Activated T-cell treated with anti-CD3 and anti-CD28 coated beads for 4 hours (primary cell): ENCODE results near the gene TPSB2.
"Not testable (repeated sequence)": the region's sequence is repeated elsewhere in the genome, so short reads cannot be mapped to it uniquely, and the experiment has no call there.

Source experiments
- DNase-seq: peaks from one replicate; pipeline ENCODE4 v3.0.0-alpha.2; 2020

Gene TPSB2

DNA sequence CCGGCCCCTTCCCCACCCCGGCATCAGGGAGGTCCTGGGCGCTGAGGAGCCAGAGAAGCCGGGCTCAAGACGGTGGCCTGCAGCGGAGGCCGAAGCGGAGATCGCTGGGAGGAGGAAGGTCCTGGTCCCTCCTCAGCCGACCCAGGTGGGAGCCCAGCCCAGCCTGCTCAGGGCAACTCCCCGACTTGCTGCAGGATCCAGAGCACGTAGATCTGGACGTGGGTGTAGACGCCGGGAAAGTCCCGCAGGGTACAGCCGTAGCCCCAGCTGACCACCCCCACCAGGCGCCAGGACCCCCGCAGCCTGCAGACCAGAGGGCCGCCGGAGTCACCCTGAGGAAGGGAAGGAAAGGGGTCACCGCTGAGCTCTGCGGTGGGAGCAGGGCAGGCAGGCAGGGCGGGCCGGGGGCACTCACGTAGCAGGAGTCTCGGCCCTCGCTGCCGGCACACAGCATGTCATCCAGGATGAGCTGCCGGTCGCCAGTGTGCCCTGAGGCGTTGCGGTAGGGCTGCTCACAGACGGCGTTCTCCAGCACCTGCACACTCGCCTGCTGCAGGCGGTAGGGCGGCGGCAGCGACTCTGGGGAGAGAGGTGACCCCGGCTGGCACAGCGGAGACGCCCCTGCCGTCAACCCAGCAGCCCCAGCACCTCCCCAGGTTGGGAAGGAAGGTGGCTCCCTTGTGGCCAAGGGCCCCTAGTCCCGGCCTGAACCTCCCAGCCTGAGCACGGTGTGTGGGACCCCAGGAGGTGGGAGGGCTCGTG is 31.3 kb upstream of the TPSB2 start:
- DNase-seq, result no peak

DNA sequence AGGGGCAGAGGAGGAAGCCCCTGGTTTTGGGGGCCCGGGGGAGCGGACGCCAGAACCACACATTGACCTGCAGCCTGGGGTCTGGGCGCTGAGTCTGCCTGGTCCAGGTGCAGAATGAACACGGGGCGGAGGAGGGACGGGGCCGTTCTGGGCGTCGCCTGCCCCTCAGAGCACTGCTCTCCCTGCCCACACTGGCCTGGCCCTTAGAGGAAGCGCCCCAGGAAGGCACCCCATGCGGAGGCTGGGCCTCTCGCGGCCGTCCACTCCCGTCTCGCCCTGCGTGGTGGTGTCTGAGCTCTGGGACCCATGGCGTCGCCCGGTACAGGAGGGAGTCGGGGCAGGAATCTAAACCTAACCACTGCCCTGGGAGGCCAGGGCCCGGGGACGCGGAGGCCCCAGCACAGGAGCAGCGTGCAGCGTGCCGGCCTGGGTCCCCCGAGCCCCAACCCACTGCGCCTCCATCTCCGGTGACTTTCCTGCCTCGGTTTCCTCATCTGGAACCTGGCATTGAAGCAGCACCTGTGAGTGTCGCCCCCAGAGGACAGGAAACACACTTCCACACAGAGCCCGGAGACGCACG is 30.2 kb upstream of the TPSB2 start:
- DNase-seq, result no peak

GRCh38 chr16:1259760-1260068 is 29.7 kb upstream of the TPSB2 start:
- no peak for DNase-seq

GRCh38 chr16:1258906-1259759 is 29.1 kb upstream of the TPSB2 start:
- no peak for DNase-seq

DNA sequence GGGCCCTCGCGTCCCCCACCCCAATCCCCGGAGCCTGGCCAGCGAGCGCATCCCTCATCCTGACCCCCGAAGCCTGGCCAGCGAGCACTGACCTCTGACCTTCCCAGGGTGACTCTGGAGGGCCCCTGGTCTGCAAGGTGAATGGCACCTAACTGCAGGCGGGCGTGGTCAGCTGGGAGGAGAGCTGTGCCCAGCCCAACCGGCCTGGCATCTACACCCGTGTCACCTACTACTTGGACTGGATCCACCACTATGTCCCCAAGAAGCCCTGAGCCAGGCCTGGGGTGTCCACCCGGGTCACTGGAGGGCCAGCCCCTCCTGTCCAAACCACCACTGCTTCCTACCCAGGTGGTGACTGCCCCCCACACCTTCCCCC is 28.2 kb upstream of the TPSB2 start:
- DNase-seq, result no peak

GRCh38 chr16:1257561-1258224 is 27.7 kb upstream of the TPSB2 start:
- no peak for DNase-seq

DNA sequence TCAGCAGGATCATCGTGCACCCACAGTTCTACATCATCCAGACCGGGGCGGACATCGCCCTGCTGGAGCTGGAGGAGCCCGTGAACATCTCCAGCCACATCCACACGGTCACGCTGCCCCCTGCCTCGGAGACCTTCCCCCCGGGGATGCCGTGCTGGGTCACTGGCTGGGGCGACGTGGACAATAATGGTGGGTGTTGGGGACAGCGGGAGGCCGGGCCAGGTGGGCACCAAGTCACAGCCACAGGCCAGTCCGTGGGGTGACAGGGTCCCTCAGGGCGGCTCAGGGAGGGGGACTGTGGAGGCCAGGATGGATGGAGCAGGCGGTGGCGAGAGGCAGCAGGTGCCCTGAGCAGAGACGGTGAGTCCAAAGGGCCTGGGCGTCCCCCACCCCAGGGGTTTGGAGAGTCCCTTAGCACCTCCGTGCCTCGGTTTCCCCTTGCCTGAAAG is 26.9 kb upstream of the TPSB2 start:
- no peak for DNase-seq

DNA sequence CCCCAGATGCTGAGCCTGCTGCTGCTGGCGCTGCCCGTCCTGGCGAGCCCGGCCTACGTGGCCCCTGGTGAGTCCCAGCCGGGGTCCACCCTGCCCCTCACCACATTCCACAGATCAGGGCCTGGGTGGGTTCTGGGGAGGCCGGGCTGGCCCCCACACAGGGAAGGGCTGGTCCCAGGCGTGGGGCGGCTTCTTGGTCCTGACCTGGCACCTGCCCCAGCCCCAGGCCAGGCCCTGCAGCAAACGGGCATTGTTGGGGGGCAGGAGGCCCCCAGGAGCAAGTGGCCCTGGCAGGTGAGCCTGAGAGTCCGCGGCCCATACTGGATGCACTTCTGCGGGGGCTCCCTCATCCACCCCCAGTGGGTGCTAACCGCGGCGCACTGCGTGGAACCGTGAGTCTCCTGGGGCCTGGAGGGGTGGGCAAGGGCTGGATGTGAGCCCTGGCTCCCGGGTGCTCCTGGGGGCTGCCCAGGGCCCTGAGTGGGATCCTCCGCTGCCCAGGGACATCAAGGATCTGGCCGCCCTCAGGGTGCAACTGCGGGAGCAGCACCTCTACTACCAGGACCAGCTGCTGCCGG is 26.4 kb upstream of the TPSB2 start:
- not testable (repeated sequence) for DNase-seq

- DNase-seq, result not testable (repeated sequence)
Observed at GRCh38 chr16:1255276-1256122, 25.5 kb upstream of the TPSB2 start, which contains the start of gene TPSD1. TSS of gene TPSD1 (plus strand) at chr16:1256069. CDS start at chr16:1256281, 212 bp downstream.

GRCh38 chr16:1254821-1255220 is 24.8 kb upstream of the TPSB2 start:
- DNase-seq, result not testable (repeated sequence)

- DNase-seq, result not testable (repeated sequence)
Observed at GRCh38 chr16:1253701-1254364, 23.8 kb upstream of the TPSB2 start.

GRCh38 chr16:1249031-1249755 is 19.2 kb upstream of the TPSB2 start:
- not testable (repeated sequence) for DNase-seq

GRCh38 chr16:1247903-1248537 is 18.0 kb upstream of the TPSB2 start:
- DNase-seq, result not testable (repeated sequence)

DNA sequence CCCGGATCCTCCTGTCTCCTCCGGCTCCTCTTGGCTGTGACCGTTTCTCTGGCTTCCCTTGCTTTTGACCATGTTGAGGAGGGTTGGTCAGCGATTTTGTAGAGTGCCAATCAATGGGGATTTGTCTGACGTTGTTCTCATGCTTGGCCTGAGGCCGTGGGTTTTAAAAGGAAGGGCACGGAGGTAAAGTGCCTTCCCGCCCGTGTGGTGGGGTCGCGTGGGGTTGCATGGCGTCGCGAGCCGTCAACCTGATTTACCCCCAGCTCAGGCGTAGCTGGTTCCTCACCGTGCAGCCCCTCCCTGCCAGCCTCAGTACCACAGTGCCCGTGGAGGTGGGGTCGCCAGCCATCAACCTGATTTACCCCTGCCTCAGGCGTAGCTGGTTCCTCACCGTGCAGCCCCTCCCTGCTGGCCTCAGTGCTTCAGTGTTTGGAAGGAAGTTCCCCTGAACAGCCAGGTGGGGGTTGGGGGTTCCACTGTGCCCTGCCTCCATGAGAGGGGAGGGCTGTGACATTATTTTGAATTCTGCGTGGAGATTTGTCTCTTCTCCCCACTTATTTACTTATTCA is 15.6 kb upstream of the TPSB2 start:
- DNase-seq, result no peak

- DNase-seq, result no peak
Observed at GRCh38 chr16:1244881-1245280, 14.9 kb upstream of the TPSB2 start.

GRCh38 chr16:1243907-1244850 is 14.2 kb upstream of the TPSB2 start:
- not testable (repeated sequence) for DNase-seq

DNA sequence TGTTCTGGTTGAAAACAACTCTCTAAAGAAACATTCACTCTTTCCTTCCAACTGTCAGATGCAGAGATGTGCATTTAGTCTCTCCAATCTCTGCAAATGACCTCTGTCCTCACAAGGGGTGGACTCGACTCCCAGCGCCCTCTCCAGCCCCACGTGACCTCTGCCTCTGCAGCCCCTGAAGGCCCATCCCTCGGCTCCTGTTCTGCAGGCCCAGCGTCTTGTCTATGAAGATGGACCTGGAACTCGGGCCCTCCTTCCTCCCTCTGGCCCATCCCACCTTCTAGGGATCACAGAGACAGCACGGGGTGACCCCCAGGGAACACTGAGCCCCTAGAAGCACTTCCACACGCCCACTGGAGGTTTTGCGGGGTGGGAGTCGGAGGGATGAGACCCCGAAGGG is 13.4 kb upstream of the TPSB2 start:
- not testable (repeated sequence) for DNase-seq

DNA sequence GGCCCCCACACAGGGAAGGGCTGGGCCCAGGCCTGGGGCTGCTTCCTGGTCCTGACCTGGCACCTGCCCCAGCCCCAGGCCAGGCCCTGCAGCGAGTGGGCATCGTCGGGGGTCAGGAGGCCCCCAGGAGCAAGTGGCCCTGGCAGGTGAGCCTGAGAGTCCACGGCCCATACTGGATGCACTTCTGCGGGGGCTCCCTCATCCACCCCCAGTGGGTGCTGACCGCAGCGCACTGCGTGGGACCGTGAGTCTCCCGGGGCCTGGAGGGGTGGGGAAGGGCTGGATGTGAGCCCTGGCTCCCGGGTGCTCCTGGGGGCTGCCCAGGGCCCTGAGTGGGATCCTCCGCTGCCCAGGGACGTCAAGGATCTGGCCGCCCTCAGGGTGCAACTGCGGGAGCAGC is 11.1 kb upstream of the TPSB2 start:
- DNase-seq, result not testable (repeated sequence)
